SK-N-MC (cell line): ENCODE measurements around the gene NAV3.

Experiments
- EZH2 ChIP-seq: fragments of 200-600 bp; sonication (generic); IDR thresholded peaks from one replicate; pipeline ENCODE4 v1.6.1; 2017; ENCODE audit warnings: antibody characterized with exemption
- POLR2AphosphoS5 ChIP-seq: IDR thresholded peaks from 2 replicates; pipeline ENCODE4 v1.6.1; 2012; ENCODE audit warnings: mild to moderate bottlenecking, low read depth, low read length, borderline replicate concordance

GRCh38 chr12:77992760-77993159 is 162.1 kb downstream of the NAV3 start:
- TF ChIP-seq EZH2 = no peak
- no peak for TF ChIP-seq POLR2AphosphoS5
